ENCODE measurements around the gene TBATA.

DNA sequence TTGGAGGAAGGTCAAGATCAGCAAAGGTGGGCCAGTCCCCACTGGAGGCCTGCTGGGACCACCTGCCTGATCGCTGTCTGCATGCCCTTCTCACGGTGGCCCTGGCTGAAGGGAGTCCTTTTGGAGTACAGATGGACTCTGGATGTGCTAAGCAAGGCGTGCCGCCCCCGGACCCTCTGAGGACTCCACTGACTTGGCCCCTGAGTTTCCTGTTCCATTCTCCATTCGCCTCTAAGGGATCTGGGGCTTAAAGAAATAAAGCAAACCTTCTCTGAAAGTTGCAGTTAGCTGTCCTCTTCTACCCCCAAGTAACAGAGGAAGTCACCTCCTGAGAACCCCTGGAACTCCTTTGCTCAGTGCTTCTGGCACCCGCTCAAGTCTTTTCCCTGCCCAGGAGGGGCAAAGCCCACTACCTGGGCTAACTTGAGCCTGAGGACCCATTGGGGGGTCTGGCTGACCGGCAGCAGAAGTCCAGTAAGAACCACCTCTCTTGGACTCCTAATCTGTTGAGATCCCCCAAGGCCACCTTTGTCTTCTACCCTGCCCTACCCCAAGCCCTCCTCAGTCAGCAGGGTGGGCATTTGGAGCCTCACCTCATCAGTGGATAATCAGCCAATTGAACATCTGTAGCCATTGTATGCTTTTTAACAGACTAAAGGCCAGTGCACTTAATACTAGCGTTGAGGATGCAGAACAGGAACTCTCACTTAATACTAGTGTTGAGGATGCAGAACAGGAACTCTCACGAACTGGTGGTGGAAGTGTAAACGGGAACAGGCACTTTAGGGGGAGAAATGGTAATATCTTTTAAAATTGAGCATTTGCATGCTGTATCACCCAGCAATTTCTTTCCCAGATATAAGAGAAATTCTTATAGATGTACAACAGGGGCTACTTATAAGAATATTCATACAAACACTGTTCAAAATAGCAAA lies 2.2 kb downstream of the TBATA start:
- no peak for TF ChIP-seq EZH2 (IDR thresholded peaks at IDR 0.05; ENCODE audit: low read length, unreplicated experiment)
- TF ChIP-seq, protein P1, sequence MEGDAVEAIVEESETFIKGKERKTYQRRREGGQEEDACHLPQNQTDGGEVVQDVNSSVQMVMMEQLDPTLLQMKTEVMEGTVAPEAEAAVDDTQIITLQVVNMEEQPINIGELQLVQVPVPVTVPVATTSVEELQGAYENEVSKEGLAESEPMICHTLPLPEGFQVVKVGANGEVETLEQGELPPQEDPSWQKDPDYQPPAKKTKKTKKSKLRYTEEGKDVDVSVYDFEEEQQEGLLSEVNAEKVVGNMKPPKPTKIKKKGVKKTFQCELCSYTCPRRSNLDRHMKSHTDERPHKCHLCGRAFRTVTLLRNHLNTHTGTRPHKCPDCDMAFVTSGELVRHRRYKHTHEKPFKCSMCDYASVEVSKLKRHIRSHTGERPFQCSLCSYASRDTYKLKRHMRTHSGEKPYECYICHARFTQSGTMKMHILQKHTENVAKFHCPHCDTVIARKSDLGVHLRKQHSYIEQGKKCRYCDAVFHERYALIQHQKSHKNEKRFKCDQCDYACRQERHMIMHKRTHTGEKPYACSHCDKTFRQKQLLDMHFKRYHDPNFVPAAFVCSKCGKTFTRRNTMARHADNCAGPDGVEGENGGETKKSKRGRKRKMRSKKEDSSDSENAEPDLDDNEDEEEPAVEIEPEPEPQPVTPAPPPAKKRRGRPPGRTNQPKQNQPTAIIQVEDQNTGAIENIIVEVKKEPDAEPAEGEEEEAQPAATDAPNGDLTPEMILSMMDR (conservative IDR thresholded peaks at IDR 0.05; ENCODE audit: low read depth, low read length), result no peak

Data from PC-3 (cell line).